Effector memory CD4-positive, alpha-beta T cell (primary cell): Measurements from ENCODE around the gene CHRDL2.
"Not testable (repeated sequence)": the region's sequence is repeated elsewhere in the genome, so short reads cannot be mapped to it uniquely, and the experiment has no call there.

Source experiments
- DNase-seq, 3 donors: peaks; one replicate each; pipeline ENCODE4 v3.0.0-alpha.2; 2020
- H3K27ac ChIP-seq: 2 replicates; pipeline ENCODE4 v1.7.0; 2013; ENCODE audit warnings: mild to moderate bottlenecking, low read length, moderate library complexity; ENCODE audit not compliant: insufficient read depth, poor library complexity, severe bottlenecking
- H3K27me3 ChIP-seq: replicated peaks from 2 replicates; pipeline ENCODE4 v1.7.0; 2013; ENCODE audit warnings: mild to moderate bottlenecking, low read length; ENCODE audit not compliant: insufficient read depth, control insufficient read depth, poor library complexity, severe bottlenecking
- H3K36me3 ChIP-seq: 2 replicates; pipeline ENCODE4 v1.7.0; 2013; ENCODE audit warnings: mild to moderate bottlenecking, low read length, moderate library complexity; ENCODE audit not compliant: control insufficient read depth, insufficient read depth
- H3K4me1 ChIP-seq: 2 replicates; pipeline ENCODE4 v1.7.0; 2013; ENCODE audit warnings: low read length, mild to moderate bottlenecking; ENCODE audit not compliant: control insufficient read depth, insufficient read depth, poor library complexity, severe bottlenecking
- H3K4me3 ChIP-seq: 2 replicates; pipeline ENCODE4 v1.7.0; 2013; ENCODE audit warnings: low read length, low read depth, mild to moderate bottlenecking; ENCODE audit not compliant: insufficient read depth, poor library complexity, severe bottlenecking
- H3K9me3 ChIP-seq: 2 replicates; pipeline ENCODE4 v1.7.0; 2013; ENCODE audit warnings: mild to moderate bottlenecking, low read length, moderate library complexity; ENCODE audit not compliant: control insufficient read depth

CHRDL2 gene

DNA sequence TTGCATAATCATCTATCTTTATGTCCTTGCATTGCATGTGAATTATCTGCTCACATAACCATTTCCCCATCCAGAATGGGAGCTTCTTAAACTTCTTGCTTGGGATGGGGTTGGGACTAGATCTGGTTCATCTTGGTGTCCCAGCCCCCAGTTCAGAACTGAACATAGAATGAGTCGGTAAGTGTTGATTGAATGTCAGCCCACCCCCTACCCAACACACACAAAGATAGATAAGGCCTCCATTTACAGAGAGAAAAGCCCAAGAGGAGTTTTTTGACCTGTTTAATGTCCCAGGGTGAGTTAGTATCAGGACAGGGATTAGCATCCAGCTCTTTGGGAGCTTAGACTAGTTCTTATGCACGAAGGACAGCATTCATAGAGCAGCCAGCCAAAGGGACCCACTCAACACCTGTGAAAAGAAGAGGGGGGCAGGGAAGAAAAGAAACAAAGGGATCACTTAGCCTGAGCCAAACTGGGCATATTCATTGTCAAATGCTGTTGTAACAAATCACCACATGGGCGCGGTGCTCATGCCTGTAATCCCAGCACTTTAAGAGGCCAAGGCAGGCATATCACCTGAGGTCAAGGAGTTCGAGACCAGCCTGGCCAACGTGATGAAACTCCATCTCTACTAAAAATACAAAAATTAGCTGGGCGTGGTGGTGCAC is 57.4 kb downstream of the CHRDL2 start:
- DNase-seq, result no peak
- no peak overlapping the region for H3K27ac ChIP-seq
- H3K9me3 ChIP-seq, result no peaks in the 10 kb centered on the region
- H3K36me3 ChIP-seq, result no peaks in the 10 kb centered on the region
- no peaks in the 10 kb centered on the region for H3K27me3 ChIP-seq
- no peaks in the 10 kb centered on the region for H3K4me1 ChIP-seq
- H3K4me3 ChIP-seq, result no peak overlapping the region

DNA sequence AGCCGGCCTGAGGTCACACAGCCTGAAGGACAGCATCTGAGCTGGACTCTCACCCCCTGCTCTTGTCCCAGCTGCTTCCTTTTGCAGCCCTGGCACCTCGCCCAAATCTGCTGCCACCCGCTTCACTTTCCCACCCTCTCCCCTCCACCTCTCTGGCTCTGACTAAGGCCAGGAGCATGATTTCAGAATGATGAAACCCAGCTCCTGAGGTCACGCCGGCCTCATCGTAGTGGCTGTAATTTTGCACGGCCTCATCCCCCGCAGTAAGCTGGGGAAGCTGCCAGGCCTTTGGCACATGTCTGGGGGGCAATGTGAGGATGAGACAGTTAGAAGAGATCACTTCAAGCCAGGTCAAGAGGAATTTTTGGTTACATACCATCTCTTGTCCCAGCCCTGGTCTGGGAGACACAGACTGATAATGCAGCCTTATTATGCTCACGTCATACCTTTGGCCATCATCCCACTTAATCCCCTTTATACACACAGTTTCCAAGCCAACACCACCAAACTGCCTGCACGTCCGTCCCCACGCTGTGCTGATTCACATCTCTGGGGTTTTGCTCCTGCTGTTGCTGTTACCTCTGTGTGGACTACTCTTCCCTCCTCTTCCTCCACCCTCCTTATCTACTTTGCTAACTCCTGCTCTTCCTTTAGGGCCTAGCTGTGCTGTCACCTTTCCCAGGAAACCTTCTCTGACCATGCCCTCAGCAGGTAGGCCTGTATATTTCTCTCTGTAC is 58.1 kb downstream of the CHRDL2 start:
- H3K9me3 ChIP-seq, result no peaks in the 10 kb centered on the region
- no peaks in the 10 kb centered on the region for H3K27me3 ChIP-seq
- no peak overlapping the region for H3K4me3 ChIP-seq
- H3K36me3 ChIP-seq, result no peaks in the 10 kb centered on the region
- no peak overlapping the region for H3K27ac ChIP-seq
- DNase-seq, result no peak
- H3K4me1 ChIP-seq, result no peaks in the 10 kb centered on the region

DNA sequence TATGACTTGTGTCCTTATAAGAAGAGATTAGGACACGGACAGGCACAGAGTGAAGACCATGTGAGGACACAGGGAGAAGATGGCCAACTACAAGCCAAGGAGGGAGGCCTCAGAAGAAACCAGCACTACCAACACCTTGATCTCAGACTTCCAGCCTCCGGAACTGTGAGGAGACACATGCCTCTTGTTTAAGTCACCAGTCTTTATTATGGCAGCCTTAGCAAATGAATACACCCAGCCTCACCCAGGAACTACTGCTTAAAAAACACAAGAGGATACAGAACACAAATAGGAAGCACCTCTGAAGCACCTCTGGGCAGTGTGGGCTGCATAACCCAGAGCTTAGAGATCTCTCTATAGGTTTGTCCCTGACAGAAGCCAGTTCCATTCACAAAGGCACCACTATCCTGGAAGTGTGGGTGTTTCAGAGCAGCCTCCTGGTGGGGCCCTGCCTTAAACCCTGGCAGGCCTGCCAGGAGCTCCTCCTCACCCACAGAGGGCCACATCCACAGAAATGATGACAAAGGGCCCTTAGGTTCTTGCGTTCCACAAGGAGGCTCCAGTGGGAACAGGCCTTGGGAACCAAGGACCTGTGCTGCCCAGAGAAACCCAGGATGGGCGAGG is 58.8 kb downstream of the CHRDL2 start:
- H3K27ac ChIP-seq, result no peak overlapping the region
- H3K4me3 ChIP-seq, result no peak overlapping the region
- H3K4me1 ChIP-seq, result no peaks in the 10 kb centered on the region
- no peaks in the 10 kb centered on the region for H3K36me3 ChIP-seq
- H3K27me3 ChIP-seq, result no peaks in the 10 kb centered on the region
- no peaks in the 10 kb centered on the region for H3K9me3 ChIP-seq
- DNase-seq, result no peak

DNA sequence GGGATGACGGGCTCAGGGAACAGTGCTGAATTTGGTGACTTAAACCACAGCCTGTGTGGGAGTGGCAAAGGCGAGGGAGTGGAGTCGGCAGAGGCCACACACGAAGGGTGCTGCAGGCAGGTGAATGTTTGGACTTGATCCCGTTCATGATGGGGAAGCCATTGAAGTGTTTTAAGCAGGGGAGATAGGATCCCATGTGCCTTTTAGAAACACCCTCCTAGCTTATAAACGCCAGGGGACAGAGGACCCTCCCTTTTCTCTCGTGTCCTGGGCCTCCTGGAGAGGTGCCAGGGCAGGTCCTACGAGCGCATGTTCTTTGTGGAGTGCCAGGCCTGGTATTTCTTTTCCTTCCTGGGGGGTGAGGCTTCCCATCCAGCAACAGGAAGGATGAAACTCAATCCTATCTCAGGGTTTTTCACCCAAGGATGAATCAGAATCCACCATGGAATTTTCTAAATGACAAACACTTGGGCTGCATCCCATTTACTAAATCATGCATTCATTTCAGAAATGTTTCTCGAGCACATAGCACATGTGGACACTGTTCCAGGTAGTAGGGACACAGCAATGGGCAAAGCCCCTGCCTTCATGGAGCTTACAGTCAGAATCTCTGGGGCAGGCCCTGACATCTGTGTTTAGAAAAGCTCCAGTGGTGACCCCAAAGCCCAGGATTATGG is 59.6 kb downstream of the CHRDL2 start:
- no peak for DNase-seq
- H3K27ac ChIP-seq, result no peak overlapping the region

GRCh38 chr11:74670171-74670570 is 61.1 kb downstream of the CHRDL2 start:
- Histone ChIP-seq H3K4me1 (no peaks in the 10 kb centered on the region), H3K4me3 (no peak overlapping the region), H3K27me3 (no peaks in the 10 kb centered on the region), H3K27ac (no peak overlapping the region), H3K9me3 (no peaks in the 10 kb centered on the region), H3K36me3 (no peaks in the 10 kb centered on the region)
- DNase-seq, result no peak

More for the DNA sequence above, 59.6 kb downstream of the CHRDL2 start:
- no peaks in the 10 kb centered on the region for H3K36me3 ChIP-seq
- no peak overlapping the region for H3K4me3 ChIP-seq
- no peaks in the 10 kb centered on the region for H3K27me3 ChIP-seq
- no peaks in the 10 kb centered on the region for H3K4me1 ChIP-seq
- H3K9me3 ChIP-seq, result no peaks in the 10 kb centered on the region

DNA sequence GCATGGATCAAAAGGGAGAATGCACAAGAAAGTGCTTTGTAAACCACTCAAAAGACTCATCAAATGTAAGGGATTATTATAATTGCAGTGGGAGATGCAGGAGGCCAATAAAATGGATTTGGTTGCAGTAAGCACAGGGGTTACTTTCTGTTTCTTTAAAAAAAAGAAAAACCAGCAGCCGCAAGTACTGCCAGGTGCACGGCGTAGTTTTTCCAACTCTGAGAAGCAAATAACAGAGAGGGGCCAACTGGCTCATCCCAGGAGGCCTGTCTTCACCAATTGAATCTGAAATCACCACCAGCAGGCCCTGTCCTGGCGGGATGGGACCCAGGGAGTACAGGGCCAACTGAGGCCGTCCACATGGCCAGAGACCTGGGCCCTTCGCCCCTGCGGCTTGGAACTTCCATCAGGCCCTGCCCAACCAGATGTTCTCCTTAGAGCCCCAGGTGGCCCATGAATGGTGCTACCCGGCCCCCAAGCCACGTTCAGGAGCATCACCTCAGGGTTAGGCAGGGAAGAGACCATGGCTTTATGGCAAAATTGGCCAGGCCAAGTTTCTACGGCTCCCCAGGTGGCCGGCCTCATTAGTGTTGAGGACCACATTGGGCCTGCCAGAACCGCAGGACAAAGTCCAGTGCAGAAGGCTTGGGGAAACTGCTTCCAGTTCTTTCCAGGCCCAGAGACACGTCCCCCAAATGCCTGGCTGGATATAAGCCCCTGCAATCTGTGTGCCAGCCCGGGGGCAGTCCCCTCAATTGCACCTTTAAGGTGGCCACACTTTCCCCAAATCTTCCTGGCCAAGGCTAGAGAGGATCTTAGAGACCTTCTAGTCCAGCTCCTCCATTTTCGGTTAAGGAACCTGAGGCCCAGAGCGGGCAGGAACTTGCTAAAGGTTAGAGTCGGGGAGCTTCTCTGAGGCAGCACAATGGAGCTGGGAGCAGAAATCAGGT is 61.7 kb downstream of the CHRDL2 start:
- no peak for DNase-seq
- Histone ChIP-seq H3K4me1 (no peaks in the 10 kb centered on the region), H3K36me3 (no peaks in the 10 kb centered on the region), H3K4me3 (no peak overlapping the region), H3K27me3 (no peaks in the 10 kb centered on the region), H3K9me3 (no peaks in the 10 kb centered on the region), H3K27ac (no peak overlapping the region)

GRCh38 chr11:74663315-74663714 is 67.9 kb downstream of the CHRDL2 start:
- Histone ChIP-seq H3K4me3 (no peak overlapping the region), H3K27ac (no peak overlapping the region), H3K4me1 (no peaks in the 10 kb centered on the region), H3K36me3 (no peaks in the 10 kb centered on the region), H3K27me3 (no peaks in the 10 kb centered on the region), H3K9me3 (no peaks in the 10 kb centered on the region)
- no peak for DNase-seq

GRCh38 chr11:74662487-74663103 is 68.6 kb downstream of the CHRDL2 start:
- no peaks in the 10 kb centered on the region for H3K27me3 ChIP-seq
- H3K4me3 ChIP-seq, result no peak overlapping the region
- no peaks in the 10 kb centered on the region for H3K36me3 ChIP-seq
- no peak for DNase-seq
- no peak overlapping the region for H3K27ac ChIP-seq
- no peaks in the 10 kb centered on the region for H3K9me3 ChIP-seq
- no peaks in the 10 kb centered on the region for H3K4me1 ChIP-seq

GRCh38 chr11:74659124-74659523 is 72.1 kb downstream of the CHRDL2 start:
- H3K27ac ChIP-seq, H3K27me3 ChIP-seq, H3K9me3 ChIP-seq, H3K36me3 ChIP-seq, H3K4me3 ChIP-seq, DNase-seq, H3K4me1 ChIP-seq: not testable (repeated sequence)
